ENCODE data around the gene USP25.

The USP25 gene

GRCh38 chr21:15848634-15849560 is 119.1 kb downstream of the USP25 start:
- Histone ChIP-seq H3K9ac (no peak overlapping the region), H3K27ac (no peak overlapping the region), H2AFZ (no peak overlapping the region)

GRCh38 chr21:15849927-15850326 is 120.1 kb downstream of the USP25 start:
- Histone ChIP-seq H3K4me1 (no peaks in the 10 kb centered on the region), H3K4me2 (ENCODE audit: low read length) (no peak overlapping the region), H2AFZ (no peak overlapping the region), H3K9ac (no peak overlapping the region), H3K27ac (no peak overlapping the region), H3K79me2 (no peaks in the 10 kb centered on the region), H3K27me3 (ENCODE audit: control insufficient read depth, insufficient read depth, low read length) (no peaks in the 10 kb centered on the region), H3K9me3 (ENCODE audit: control insufficient read depth, low read length) (no peaks in the 10 kb centered on the region), H3K4me3 (ENCODE audit: low read depth, low read length) (no peak overlapping the region), H3K36me3 (ENCODE audit: control insufficient read depth, insufficient read depth, low read length) (no peaks in the 10 kb centered on the region)
- no peak for TF ChIP-seq CTCF (IDR thresholded peaks at IDR 0.05)

More at GRCh38 chr21:15848634-15849560, 119.1 kb downstream of the USP25 start:
- Histone ChIP-seq H3K27me3 (ENCODE audit: control insufficient read depth, insufficient read depth, low read length) (no peaks in the 10 kb centered on the region), H3K79me2 (no peaks in the 10 kb centered on the region), H3K9me3 (ENCODE audit: control insufficient read depth, low read length) (no peaks in the 10 kb centered on the region), H3K4me2 (ENCODE audit: low read length) (no peak overlapping the region), H3K36me3 (ENCODE audit: control insufficient read depth, insufficient read depth, low read length) (no peaks in the 10 kb centered on the region), H3K4me3 (ENCODE audit: low read depth, low read length) (no peak overlapping the region), H3K4me1 (no peaks in the 10 kb centered on the region)
- TF ChIP-seq CTCF (IDR thresholded peaks at IDR 0.05) = no peak

DNA sequence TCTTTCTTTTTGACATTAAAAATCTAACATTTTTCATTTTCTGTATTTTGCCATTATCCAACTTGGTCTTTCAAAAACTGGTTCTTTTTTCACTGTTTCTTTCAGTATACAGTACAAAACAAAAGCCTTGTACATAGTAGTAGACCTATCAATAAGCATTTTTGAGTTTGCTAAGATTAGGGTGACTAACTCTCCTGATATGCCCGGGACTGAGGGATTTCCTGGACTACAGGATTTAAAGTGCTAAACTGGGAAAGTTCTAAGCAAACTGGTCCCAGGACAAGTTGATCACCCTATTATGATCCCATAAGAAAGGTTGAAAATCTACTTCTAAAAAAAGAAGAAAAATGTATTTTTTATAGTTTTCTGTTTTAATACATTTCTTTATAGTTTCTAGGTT is 120.9 kb downstream of the USP25 start:
- Histone ChIP-seq H2AFZ (no peak overlapping the region), H3K36me3 (ENCODE audit: control insufficient read depth, insufficient read depth, low read length) (no peaks in the 10 kb centered on the region)
- no peak for TF ChIP-seq CTCF (IDR thresholded peaks at IDR 0.05)

GRCh38 chr21:15852146-15852545 is 122.4 kb downstream of the USP25 start:
- no peaks in the 10 kb centered on the region for H3K79me2 ChIP-seq
- TF ChIP-seq CTCF (IDR thresholded peaks at IDR 0.05) = no peak
- H3K9me3 ChIP-seq (ENCODE audit: control insufficient read depth, low read length) = no peaks in the 10 kb centered on the region
- no peaks in the 10 kb centered on the region for H3K36me3 ChIP-seq (ENCODE audit: control insufficient read depth, insufficient read depth, low read length)
- H3K4me2 ChIP-seq (ENCODE audit: low read length) = no peak overlapping the region
- H3K27me3 ChIP-seq (ENCODE audit: control insufficient read depth, insufficient read depth, low read length) = no peaks in the 10 kb centered on the region
- no peak overlapping the region for H3K4me3 ChIP-seq (ENCODE audit: low read depth, low read length)
- H3K9ac ChIP-seq = no peak overlapping the region
- no peak overlapping the region for H3K27ac ChIP-seq
- H3K4me1 ChIP-seq = no peaks in the 10 kb centered on the region
- H2AFZ ChIP-seq = no peak overlapping the region

More for the DNA sequence above, 120.9 kb downstream of the USP25 start:
- Histone ChIP-seq H3K4me2 (ENCODE audit: low read length) (no peak overlapping the region), H3K9me3 (ENCODE audit: control insufficient read depth, low read length) (no peaks in the 10 kb centered on the region), H3K79me2 (no peaks in the 10 kb centered on the region), H3K27me3 (ENCODE audit: control insufficient read depth, insufficient read depth, low read length) (no peaks in the 10 kb centered on the region), H3K27ac (no peak overlapping the region), H3K9ac (no peak overlapping the region), H3K4me3 (ENCODE audit: low read depth, low read length) (no peak overlapping the region), H3K4me1 (no peaks in the 10 kb centered on the region)
